NCI-H187 (cell line): ENCODE data around the gene SUN3.

ENCODE experiments used
- DNase-seq, 2 experiments: peaks; one replicate each; lab custom pipeline; 2025; lab: John Stamatoyannopoulos, UW

The SUN3 gene

GRCh38 chr7:47978790-47979144 is 50.1 kb downstream of the SUN3 start:
- no peak for DNase-seq

GRCh38 chr7:47973739-47974138 is 55.2 kb downstream of the SUN3 start:
- DNase-seq = no peak

- no peak for DNase-seq
These were observed 58.1 kb downstream of the SUN3 start for GRCh38 chr7:47970761-47971160.

- DNase-seq = no peak
These were observed 59.8 kb downstream of the SUN3 start for GRCh38 chr7:47968847-47969774.

GRCh38 chr7:47967708-47968107 is 61.2 kb downstream of the SUN3 start:
- no peak for DNase-seq

GRCh38 chr7:47967123-47967522 is 61.8 kb downstream of the SUN3 start:
- DNase-seq = no peak

GRCh38 chr7:47965456-47965855 is 63.5 kb downstream of the SUN3 start:
- no peak for DNase-seq

GRCh38 chr7:47962262-47962661 is 66.6 kb downstream of the SUN3 start:
- no peak for DNase-seq

GRCh38 chr7:47957156-47957555 is 71.8 kb downstream of the SUN3 start:
- DNase-seq = no peak

- no peak for DNase-seq
These were observed 72.7 kb downstream of the SUN3 start for GRCh38 chr7:47956220-47956619.

GRCh38 chr7:47954231-47954911 is 74.5 kb downstream of the SUN3 start:
- no peak for DNase-seq

- DNase-seq = no peak
These were observed 75.1 kb downstream of the SUN3 start for GRCh38 chr7:47953822-47954221.

- no peak for DNase-seq
These were observed 76.7 kb downstream of the SUN3 start for GRCh38 chr7:47952224-47952623.

GRCh38 chr7:47951374-47951773 is 77.5 kb downstream of the SUN3 start:
- DNase-seq = no peak

GRCh38 chr7:47950714-47951113 is 78.2 kb downstream of the SUN3 start:
- DNase-seq = no peak

GRCh38 chr7:47949703-47950102 is 79.2 kb downstream of the SUN3 start:
- no peak for DNase-seq

- no peak for DNase-seq
These were observed 80.6 kb downstream of the SUN3 start, which contains the start of gene PKD1L1 for GRCh38 chr7:47948141-47948790. PKD1L1 (minus strand) TSS chr7:47948466; CDS start chr7:47948440, 26 bp downstream.

- DNase-seq = no peak
These were observed 81.6 kb downstream of the SUN3 start for GRCh38 chr7:47947355-47947749.

- no peak for DNase-seq
These were observed 82.1 kb downstream of the SUN3 start for GRCh38 chr7:47946581-47947354.

- DNase-seq = peak; percentile 14 to 30
These were observed 83.5 kb downstream of the SUN3 start for GRCh38 chr7:47945261-47946015.
